ENCODE measurements around the gene JARID2. TPM values are rescaled to one million over a fixed set of nuclear protein-coding genes. Genes with fewer than 3 reads are reported as not detected.

The JARID2 gene
- total RNA-seq, 2 experiments from 2014 or later = 28.4 to 29.7 TPM

DNA sequence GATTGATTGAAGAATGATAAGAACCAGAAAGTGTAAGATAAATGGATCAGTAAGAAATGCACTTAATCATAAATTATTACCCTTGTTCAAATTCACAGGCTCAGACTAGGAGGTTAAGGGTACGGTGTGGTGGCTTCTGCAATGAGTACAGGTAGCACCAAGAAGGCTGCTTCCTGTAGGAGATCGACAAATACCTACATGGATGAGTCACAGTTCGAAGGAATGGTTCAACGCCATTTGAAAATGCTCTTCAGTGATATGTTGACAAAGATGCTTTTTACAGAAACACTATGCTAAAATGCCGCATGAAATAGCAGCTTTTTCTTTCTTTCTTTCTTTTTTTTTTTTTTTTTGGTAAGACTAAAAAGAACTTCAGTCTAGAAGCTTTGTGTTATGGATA is 300.7 kb downstream of the JARID2 start:
- CTCF ChIA-PET = interaction anchor here (0.7 kb wide), 1 partner anchor 14 kb away, joined by 5 read pairs; no protein-coding TSS in a partner anchor
- Mint-ChIP-seq H3K27ac (no peak overlapping the region), H3K4me1 (no peaks in the 10 kb centered on the region), H3K9me3 (no peaks in the 10 kb centered on the region), H3K4me3 (no peak overlapping the region), H3K27me3 (no peaks in the 10 kb centered on the region), H3K36me3 (ENCODE audit: low read depth) (peaks cover 7% of the 10 kb centered on the region)
- POLR2A ChIA-PET = no interaction called here
- DNase-seq = no peak

DNA sequence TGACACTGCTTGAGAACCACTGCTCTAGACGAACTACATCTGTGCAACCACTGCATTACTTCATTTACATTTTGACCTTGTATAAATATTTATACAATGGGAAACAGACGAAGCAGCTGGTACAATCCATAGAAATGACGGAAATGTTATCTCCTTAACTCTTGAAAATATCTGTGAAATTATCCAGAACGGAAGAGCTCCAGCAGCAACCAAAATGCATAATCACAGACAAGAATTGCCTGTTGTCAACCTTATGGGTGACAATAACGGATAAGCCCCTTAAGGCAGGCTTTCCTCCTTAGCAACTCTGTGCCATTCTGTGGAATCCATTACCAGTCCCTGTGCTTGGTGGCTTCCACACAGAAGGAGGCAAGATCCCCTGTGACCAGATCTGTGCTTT is 301.5 kb downstream of the JARID2 start:
- H3K4me1 Mint-ChIP-seq = no peaks in the 10 kb centered on the region
- H3K4me3 Mint-ChIP-seq = no peak overlapping the region
- no peaks in the 10 kb centered on the region for H3K27me3 Mint-ChIP-seq
- H3K36me3 Mint-ChIP-seq (ENCODE audit: low read depth) = peaks cover 7% of the 10 kb centered on the region
- no peaks in the 10 kb centered on the region for H3K9me3 Mint-ChIP-seq
- no peak for DNase-seq
- POLR2A ChIA-PET = no interaction called here
- H3K27ac Mint-ChIP-seq = no peak overlapping the region
- CTCF ChIA-PET = no interaction called here

DNA sequence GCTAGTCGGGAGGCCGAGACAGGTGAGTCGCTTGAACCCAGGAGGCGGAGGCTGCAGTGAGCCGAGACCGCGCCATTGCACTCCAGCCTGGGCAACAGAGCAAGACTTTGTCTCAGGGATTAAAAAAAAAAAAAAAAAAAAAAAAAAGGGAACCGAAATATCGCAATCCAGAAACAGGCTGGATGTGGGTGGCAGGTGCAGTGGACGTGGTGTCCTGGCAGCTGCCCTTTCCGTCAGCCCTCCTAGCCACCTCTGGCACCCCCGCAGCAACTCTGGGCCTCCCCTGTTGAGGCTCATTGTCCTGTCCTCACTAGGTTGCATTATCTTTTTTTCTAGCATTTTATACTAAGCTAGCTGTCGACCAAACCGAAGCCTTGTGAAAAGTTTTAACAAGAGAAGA is 303.5 kb downstream of the JARID2 start:
- peaks cover 3% of the 10 kb centered on the region for H3K36me3 Mint-ChIP-seq (ENCODE audit: low read depth)
- no peaks in the 10 kb centered on the region for H3K4me1 Mint-ChIP-seq
- no peaks in the 10 kb centered on the region for H3K27me3 Mint-ChIP-seq
- POLR2A ChIA-PET = no interaction called here
- H3K27ac Mint-ChIP-seq = no peak overlapping the region
- no peaks in the 10 kb centered on the region for H3K9me3 Mint-ChIP-seq
- CTCF ChIA-PET = interaction anchor here (0.6 to 0.7 kb wide), 2 partner anchors 15 to 682 kb away, joined by 3 read pairs; no protein-coding TSS in a partner anchor
- no peak overlapping the region for H3K4me3 Mint-ChIP-seq
- no peak for DNase-seq

DNA sequence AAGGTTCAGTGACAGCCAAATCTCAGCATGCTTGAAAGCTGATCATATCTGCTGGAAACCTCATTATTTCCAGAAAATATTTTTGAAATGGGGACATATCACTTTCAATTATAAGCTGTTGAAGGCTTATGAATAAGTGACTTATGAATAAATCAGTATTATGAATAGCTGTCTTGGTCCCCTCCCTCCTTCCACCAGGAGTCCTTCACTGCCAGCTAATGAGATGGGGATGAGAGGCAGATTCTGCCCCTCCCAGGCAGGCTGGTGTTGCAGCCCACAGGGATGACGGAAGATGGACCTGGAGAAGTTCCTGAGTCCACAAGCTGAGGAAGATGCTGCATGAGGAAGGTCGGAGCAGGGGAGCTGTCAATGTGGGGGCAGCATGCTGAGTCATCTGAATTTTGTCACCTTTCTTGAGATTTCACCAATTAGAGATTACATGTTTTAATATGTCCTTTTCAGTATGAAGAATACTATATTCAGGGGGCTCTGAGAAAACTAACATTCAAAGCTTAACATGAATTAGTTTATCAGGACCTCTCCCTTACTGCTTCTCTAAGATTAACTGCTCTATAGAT is 304.8 kb downstream of the JARID2 start:
- CTCF ChIA-PET = no interaction called here

DNA sequence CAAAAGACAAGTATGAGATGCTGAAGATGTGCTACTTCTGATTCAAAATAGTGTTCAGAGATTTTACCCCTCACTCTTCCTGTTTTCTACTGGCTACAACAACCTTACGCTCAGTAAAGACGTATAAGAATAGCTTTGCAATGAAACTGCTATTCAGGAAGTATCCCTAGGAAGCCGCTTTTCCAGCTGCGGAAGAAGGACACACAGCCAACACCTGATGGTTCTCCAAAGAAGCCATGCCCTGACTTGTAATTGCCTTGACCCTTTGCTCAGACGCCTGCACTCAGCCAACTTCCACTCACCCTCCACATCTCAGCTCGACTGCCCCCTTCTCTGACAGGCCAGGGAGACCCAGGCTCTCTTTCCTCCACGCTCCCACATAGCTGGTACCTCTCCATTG is 305.4 kb downstream of the JARID2 start:
- Mint-ChIP-seq H3K36me3 (ENCODE audit: low read depth) (no peaks in the 10 kb centered on the region), H3K4me3 (no peak overlapping the region), H3K4me1 (no peaks in the 10 kb centered on the region), H3K27me3 (no peaks in the 10 kb centered on the region), H3K9me3 (no peaks in the 10 kb centered on the region), H3K27ac (no peak overlapping the region)
- POLR2A ChIA-PET = no interaction called here
- no peak for DNase-seq
- CTCF ChIA-PET = no interaction called here

More for the DNA sequence above, 304.8 kb downstream of the JARID2 start:
- Mint-ChIP-seq H3K36me3 (ENCODE audit: low read depth) (no peaks in the 10 kb centered on the region), H3K9me3 (no peaks in the 10 kb centered on the region), H3K4me3 (no peak overlapping the region), H3K27me3 (no peaks in the 10 kb centered on the region), H3K4me1 (no peaks in the 10 kb centered on the region), H3K27ac (no peak overlapping the region)
- POLR2A ChIA-PET = no interaction called here
- no peak for DNase-seq

DNA sequence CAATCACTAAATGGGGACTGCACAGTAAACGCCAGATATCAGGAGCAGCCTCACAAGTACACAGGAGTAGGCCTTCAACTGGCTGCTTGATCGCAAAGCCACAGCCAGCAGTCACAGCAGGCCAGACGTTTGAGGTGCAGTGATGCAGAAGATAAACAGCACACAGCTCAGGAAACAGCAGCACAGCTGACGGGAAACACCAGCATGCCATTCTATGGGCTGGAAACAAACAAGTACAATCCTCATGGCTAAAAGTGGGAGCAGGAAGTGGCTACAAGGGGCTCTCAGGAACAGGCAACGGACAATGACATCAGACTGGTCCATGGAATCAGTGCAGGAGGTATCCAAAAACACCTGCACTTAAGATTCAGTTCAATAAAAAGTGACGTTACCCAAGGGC is 305.9 kb downstream of the JARID2 start:
- DNase-seq = no peak
- no peak overlapping the region for H3K27ac Mint-ChIP-seq
- no peak overlapping the region for H3K4me3 Mint-ChIP-seq
- ChIA-PET CTCF (no interaction called here), POLR2A (no interaction called here)
- no peaks in the 10 kb centered on the region for H3K36me3 Mint-ChIP-seq (ENCODE audit: low read depth)
- no peaks in the 10 kb centered on the region for H3K9me3 Mint-ChIP-seq
- H3K4me1 Mint-ChIP-seq = no peaks in the 10 kb centered on the region
- H3K27me3 Mint-ChIP-seq = no peaks in the 10 kb centered on the region

DNA sequence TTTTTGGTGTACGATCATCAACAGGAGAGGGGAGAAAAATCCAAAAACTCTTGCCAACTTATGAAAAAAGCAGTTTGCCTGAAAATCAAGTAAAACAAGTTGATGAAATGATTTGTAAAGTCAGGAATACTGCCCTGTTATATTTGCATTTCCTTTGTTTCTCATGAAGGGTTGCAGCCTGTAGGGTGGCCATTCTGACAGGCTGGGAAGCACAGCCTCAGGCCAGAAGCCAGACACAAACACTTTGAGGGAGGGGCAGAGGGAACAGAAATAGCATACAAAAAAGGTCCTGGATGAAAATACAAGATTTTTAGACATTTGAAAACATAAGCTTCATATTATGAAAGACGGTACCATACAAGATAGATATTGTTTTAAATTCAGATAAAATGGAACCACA is 307.2 kb downstream of the JARID2 start:
- Mint-ChIP-seq H3K4me1 (no peaks in the 10 kb centered on the region), H3K27ac (no peak overlapping the region), H3K9me3 (no peaks in the 10 kb centered on the region), H3K27me3 (no peaks in the 10 kb centered on the region), H3K4me3 (no peak overlapping the region), H3K36me3 (ENCODE audit: low read depth) (no peaks in the 10 kb centered on the region)
- ChIA-PET CTCF (interaction anchor here (0.9 kb wide), 1 partner anchor 140 kb away, joined by 3 read pairs; no protein-coding TSS in a partner anchor), POLR2A (no interaction called here)
- DNase-seq = no peak

DNA sequence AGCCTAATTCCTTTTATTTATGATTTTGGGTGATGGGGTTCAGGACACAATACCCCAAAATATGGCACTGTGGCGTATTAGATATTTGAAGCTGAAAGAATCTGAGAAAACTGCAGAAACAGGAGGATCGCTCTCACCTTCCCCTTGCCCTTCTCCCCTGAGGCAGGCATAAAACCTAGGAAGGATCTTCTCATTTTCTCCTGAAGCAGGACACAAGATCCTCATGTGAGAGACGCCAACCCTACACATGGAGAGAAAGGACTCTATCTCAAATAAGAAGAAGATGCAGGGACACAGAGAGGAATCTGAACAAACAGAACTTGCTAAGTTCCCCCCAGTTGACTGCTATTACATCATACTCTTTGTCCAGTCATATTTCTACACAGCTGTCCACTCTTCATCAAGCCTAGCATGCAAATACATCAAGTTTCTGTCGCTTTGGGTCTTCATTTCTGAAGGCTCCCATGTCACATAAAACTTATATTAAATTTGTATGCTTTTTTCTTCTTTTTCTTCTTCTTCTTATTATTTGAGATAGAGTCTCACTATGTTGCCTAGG is 307.9 kb downstream of the JARID2 start:
- ChIA-PET POLR2A (no interaction called here), CTCF (no interaction called here)
- no peak overlapping the region for H3K27ac Mint-ChIP-seq
- no peaks in the 10 kb centered on the region for H3K27me3 Mint-ChIP-seq
- no peak for DNase-seq
- H3K4me3 Mint-ChIP-seq = no peak overlapping the region
- no peaks in the 10 kb centered on the region for H3K4me1 Mint-ChIP-seq
- no peaks in the 10 kb centered on the region for H3K9me3 Mint-ChIP-seq
- no peaks in the 10 kb centered on the region for H3K36me3 Mint-ChIP-seq (ENCODE audit: low read depth)

DNA sequence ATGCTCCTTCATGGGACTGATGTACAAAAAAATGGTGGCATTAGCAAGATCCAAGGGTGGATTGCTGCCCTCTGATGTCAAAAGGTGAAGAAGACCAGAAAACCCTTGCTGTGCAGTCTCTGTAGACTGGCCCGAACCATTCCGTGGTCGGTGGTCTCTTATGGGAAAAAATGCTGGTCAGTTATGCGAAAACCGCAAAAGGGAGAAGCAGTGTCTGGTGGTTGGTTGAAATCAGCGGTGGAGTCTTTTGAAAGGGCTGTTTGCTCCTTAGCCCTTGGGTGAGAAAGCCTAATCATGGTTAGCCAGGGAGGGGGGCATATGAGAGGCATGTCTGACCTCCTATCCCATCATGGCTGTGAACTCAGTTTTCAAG is 308.8 kb downstream of the JARID2 start:
- no peaks in the 10 kb centered on the region for H3K9me3 Mint-ChIP-seq
- no peaks in the 10 kb centered on the region for H3K4me1 Mint-ChIP-seq
- H3K4me3 Mint-ChIP-seq = no peak overlapping the region
- H3K27ac Mint-ChIP-seq = no peak overlapping the region
- DNase-seq = no peak
- CTCF ChIA-PET = no interaction called here
- POLR2A ChIA-PET = no interaction called here
- no peaks in the 10 kb centered on the region for H3K27me3 Mint-ChIP-seq
- H3K36me3 Mint-ChIP-seq (ENCODE audit: low read depth) = no peaks in the 10 kb centered on the region

DNA sequence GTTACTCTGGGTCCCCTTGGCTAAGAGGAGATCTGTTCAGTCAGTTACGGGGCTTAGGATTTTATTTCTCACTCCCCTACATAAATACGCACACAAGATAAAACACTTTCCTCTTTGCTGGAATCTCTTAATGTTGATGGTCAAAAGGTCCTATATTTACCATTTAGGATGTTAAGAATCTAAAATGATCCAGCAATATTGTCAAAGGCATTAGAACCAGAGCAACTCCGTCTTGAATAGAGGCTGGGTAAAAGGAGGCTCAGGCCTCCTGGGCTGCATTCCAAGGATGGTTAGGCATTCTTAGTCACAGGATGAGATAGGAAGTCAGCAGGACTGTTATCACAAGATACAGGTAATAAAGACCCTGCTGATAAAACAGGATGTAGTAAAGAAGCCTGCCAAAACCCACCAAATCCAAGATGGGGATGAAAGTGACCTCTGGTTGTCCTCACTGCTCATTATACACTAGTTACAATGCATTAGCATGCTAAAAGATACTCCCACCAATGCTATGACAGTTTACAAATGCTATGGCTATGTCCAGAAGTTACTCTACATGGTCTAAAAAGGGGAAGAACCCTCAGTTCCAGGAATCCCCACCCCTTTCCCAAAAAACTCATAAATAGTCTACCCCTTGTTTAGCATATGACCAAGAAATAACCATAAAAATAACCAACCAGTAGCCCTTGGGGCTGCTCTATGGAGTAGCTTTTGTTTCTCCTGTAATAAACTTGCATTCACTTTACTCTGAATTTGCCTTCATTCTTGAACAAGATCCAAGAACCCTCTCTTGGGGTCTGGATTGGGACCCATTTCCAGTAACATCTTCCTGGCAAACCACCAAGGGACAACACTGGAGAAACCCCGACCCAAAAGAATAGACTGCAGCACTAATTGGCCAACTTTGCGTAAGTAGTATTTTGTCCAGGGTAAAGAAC is 309.5 kb downstream of the JARID2 start:
- Mint-ChIP-seq H3K4me3 (no peak overlapping the region), H3K27ac (no peak overlapping the region)

DNA sequence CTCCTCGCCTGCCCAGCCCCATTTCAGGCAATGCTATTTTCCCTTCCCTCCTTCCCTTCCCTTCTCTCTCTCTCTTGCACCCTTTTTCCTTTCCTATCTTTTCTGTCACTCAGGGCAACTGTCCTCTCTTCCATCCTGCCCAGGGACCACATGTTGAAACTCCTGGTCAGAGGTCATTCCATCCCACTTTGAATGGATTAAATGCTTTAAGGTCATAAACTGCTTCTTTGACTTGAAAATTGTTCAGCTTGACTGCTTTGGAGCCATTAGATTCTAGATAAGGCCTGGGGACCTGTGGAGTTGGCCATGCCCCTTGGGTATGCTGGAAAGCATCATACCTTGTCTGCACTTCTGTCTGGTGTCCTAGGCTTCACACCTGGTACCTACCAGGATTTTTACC is 310.8 kb downstream of the JARID2 start:
- Mint-ChIP-seq H3K27me3 (no peaks in the 10 kb centered on the region), H3K9me3 (no peaks in the 10 kb centered on the region), H3K4me1 (no peaks in the 10 kb centered on the region), H3K4me3 (no peak overlapping the region), H3K36me3 (ENCODE audit: low read depth) (no peaks in the 10 kb centered on the region), H3K27ac (no peak overlapping the region)
- CTCF ChIA-PET = no interaction called here
- POLR2A ChIA-PET = no interaction called here
- DNase-seq = no peak

More for the DNA sequence above, 309.5 kb downstream of the JARID2 start:
- H3K4me1 Mint-ChIP-seq = no peaks in the 10 kb centered on the region
- H3K9me3 Mint-ChIP-seq = no peaks in the 10 kb centered on the region
- DNase-seq = no peak
- ChIA-PET POLR2A (no interaction called here), CTCF (no interaction called here)
- no peaks in the 10 kb centered on the region for H3K27me3 Mint-ChIP-seq
- H3K36me3 Mint-ChIP-seq (ENCODE audit: low read depth) = no peaks in the 10 kb centered on the region

DNA sequence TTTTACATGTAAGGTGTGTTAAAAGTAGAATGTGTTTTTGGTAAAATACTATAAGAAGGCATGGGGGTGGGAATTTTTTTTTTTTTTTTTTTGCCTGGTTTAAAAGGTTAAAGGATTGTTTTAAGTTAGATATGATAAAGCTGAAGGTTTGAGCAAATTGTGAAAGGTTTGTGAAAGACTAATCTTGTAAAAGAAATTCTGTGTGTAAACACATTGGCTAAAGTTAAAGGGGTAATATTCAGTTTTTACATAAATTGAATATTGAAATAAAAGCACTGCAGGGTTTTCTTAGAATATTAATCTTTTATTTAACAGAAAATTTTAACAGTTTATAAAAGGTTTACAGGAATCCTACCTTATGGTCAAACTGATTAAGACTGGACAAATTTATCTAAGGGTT is 311.3 kb downstream of the JARID2 start:
- Mint-ChIP-seq H3K27ac (no peak overlapping the region), H3K36me3 (ENCODE audit: low read depth) (no peaks in the 10 kb centered on the region), H3K27me3 (no peaks in the 10 kb centered on the region), H3K4me3 (no peak overlapping the region), H3K9me3 (no peaks in the 10 kb centered on the region), H3K4me1 (no peaks in the 10 kb centered on the region)
- ChIA-PET CTCF (interaction anchor here (0.6 kb wide), 1 partner anchor 362 kb away, joined by 3 read pairs; no protein-coding TSS in a partner anchor), POLR2A (no interaction called here)
- DNase-seq = no peak

DNA sequence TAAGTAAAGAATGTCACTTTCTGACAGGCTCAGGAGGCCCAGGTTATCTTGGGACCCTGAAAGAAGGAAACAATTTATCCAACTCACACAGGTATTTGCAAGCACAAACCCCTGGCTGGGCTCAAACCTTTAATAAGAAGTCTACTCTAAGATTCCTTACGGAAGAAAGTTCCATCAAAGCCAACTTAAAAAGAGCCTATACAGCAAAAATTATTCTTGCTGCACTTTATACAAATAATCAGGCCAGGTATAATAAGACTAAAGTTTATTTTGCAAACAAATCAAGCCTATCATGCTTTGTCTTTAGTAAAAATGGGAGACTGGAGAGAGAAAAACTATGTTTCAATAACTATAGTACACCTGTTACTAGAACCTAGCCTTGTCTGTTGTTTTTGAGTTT is 314.8 kb downstream of the JARID2 start:
- Mint-ChIP-seq H3K4me3 (no peak overlapping the region), H3K36me3 (ENCODE audit: low read depth) (no peaks in the 10 kb centered on the region), H3K9me3 (no peaks in the 10 kb centered on the region), H3K27me3 (no peaks in the 10 kb centered on the region), H3K27ac (no peak overlapping the region), H3K4me1 (no peaks in the 10 kb centered on the region)
- ChIA-PET POLR2A (no interaction called here), CTCF (no interaction called here)
- no peak for DNase-seq

Data from activated CD4-positive, alpha-beta memory T cell treated with anti-CD3 and anti-CD28 coated beads, Interleukin-2, amount 10 ng/mL, durations not matched to agents 7 days and 5 days (primary cell).